Neural progenitor cell (in vitro differentiated cells): ENCODE results near the gene RAB6B. TPM values are rescaled to one million over a fixed set of nuclear protein-coding genes. Genes with fewer than 3 reads are reported as not detected.
A peak's percentile ranks its signal among the peaks of the same experiment; 100 is the strongest.

ENCODE experiments used
- DNase-seq: peaks from one replicate; pipeline ENCODE4 v3.0.0-alpha.2; 2016; ENCODE audit warnings: low spot score
- H2AFZ ChIP-seq: fragments of 200-600 bp; sonication (generic); replicated peaks from 2 replicates; pipeline ENCODE4 v1.6.1; 2016; ENCODE audit warnings: antibody characterized with exemption
- H3F3A ChIP-seq: fragments of 200-600 bp; sonication (generic); 2 replicates; pipeline ENCODE4 v1.6.1; 2016; ENCODE audit warnings: antibody characterized with exemption, low read depth
- H3K27ac ChIP-seq: fragments of 200-600 bp; sonication (generic); 2 replicates; pipeline ENCODE4 v1.5.1; 2016; ENCODE audit warnings: mild to moderate bottlenecking
- H3K27me3 ChIP-seq: fragments of 200-600 bp; sonication (generic); 2 replicates; pipeline ENCODE4 v1.6.1; 2016; ENCODE audit warnings: mild to moderate bottlenecking, moderate library complexity
- H3K36me3 ChIP-seq: fragments of 200-600 bp; sonication (generic); 2 replicates; pipeline ENCODE4 v1.5.1; 2016
- H3K4me1 ChIP-seq: fragments of 200-600 bp; sonication (generic); 2 replicates; pipeline ENCODE4 v1.6.1; 2016; ENCODE audit warnings: mixed run types
- H3K4me2 ChIP-seq: fragments of 200-600 bp; sonication (generic); 2 replicates; pipeline ENCODE4 v1.6.1; 2016
- H3K4me3 ChIP-seq: fragments of 200-600 bp; sonication (generic); 2 replicates; pipeline ENCODE4 v1.5.1; 2016
- H3K79me2 ChIP-seq: fragments of 200-600 bp; sonication (generic); 2 replicates; pipeline ENCODE4 v1.6.1; 2016; ENCODE audit warnings: low read depth
- H3K9ac ChIP-seq: fragments of 200-600 bp; sonication (generic); 2 replicates; pipeline ENCODE4 v1.6.1; 2016
- H3K9me3 ChIP-seq: fragments of 200-600 bp; sonication (generic); 2 replicates; pipeline ENCODE4 v1.5.1; 2016; ENCODE audit warnings: low read depth
- H4K20me1 ChIP-seq: fragments of 200-600 bp; sonication (generic); 2 replicates; pipeline ENCODE4 v1.6.1; 2016; ENCODE audit warnings: low read depth
- H3K27ac Mint-ChIP-seq: 3 replicates; pipeline ENCODE4 v1.8.0; 2021; ENCODE audit warnings: mixed read lengths
- H3K27me3 Mint-ChIP-seq: 2 replicates; pipeline ENCODE4 v1.8.0; 2022; ENCODE audit warnings: low read depth, mild to moderate bottlenecking, inconsistent platforms, moderate library complexity, mixed read lengths; ENCODE audit not compliant: insufficient read depth
- H3K36me3 Mint-ChIP-seq: 3 replicates; pipeline ENCODE4 v1.8.0; 2021; ENCODE audit warnings: mixed read lengths
- H3K4me1 Mint-ChIP-seq: 3 replicates; pipeline ENCODE4 v1.8.0; 2021; ENCODE audit warnings: mixed read lengths
- H3K4me3 Mint-ChIP-seq: 3 replicates; pipeline ENCODE4 v1.8.0; 2021; ENCODE audit warnings: mild to moderate bottlenecking, moderate library complexity, mixed read lengths
- H3K9me3 Mint-ChIP-seq: 3 replicates; pipeline ENCODE4 v1.8.0; 2020; ENCODE audit warnings: mixed read lengths
- EZH2 ChIP-seq: fragments of 200-600 bp; sonication (generic); IDR thresholded peaks from 2 replicates; pipeline ENCODE4 v1.6.1; 2017; ENCODE audit warnings: antibody characterized with exemption, mild to moderate bottlenecking, moderate library complexity
- EZH2phosphoT487 ChIP-seq: fragments of 200-600 bp; sonication (generic); IDR thresholded peaks from 2 replicates; pipeline ENCODE4 v1.6.1; 2017; ENCODE audit warnings: antibody characterized with exemption
- total RNA-seq: library from RNA; depleted of rRNA; stranded (reverse); fragments of >200 nt; gene quantifications from 2 replicates; pipeline ENCODE4 v1.2.3, GENCODE V29; 2015; ENCODE audit warnings: low replicate concordance
- TF ChIP-seq, protein P1 (sequence below): fragments of 200-600 bp; sonication (generic); IDR thresholded peaks from 2 replicates; pipeline ENCODE4 v1.5.1; 2017; ENCODE audit warnings: antibody characterized with exemption, mild to moderate bottlenecking

The RAB6B gene
- total RNA-seq, 1 donor from 2014 or later: 7.7 TPM

DNA sequence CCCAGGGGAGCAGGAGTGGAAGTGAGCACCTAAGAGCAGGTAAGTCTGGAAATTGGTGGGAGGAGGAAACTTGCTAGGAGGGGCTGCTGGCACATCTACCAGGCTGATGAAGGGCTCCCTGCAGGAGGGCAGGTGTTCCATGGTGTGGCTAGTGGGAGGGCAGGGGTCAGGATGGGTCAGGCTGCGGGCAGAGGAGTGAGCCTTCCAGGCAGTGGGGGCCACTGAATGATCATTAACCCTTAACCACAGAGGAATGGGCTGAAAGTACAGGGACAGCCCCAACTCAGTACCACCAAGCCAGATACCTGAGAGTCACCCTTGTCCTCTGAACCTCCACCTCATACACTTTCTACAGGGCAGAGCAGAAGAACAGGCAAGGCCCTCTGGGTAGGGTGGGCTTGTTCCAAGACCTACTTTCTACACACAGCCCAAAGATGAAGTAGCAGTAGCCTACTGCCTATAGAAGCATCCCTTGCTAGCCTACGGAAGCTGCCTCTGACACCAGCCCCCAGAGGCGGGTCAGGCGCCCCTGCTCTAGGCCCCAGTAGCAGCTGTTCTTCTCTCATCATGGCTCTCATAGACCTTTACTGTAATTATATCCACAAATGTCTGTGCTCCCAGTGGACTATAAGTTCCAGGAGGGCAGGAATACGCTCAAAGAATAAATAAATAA is 4.6 kb downstream of the RAB6B start:
- Histone ChIP-seq H3K27me3 (peaks cover 30% of the 10 kb centered on the region), H3K4me3 (no peak overlapping the region), H3K9ac (no peak overlapping the region), H3K9me3 (no peaks in the 10 kb centered on the region), H3K36me3 (no peaks in the 10 kb centered on the region), H3K79me2 (peaks cover 7% of the 10 kb centered on the region), H2AFZ (no peak overlapping the region), H3K27ac (no peak overlapping the region), H3F3A (peaks cover 4% of the 10 kb centered on the region), H3K4me2 (peak overlapping the region; percentile 51), H3K4me1 (peaks cover 39% of the 10 kb centered on the region), H4K20me1 (peaks cover 14% of the 10 kb centered on the region)
- H3K4me1 Mint-ChIP-seq: peaks cover 32% of the 10 kb centered on the region
- DNase-seq: no peak
- H3K27ac Mint-ChIP-seq: no peak overlapping the region
- H3K36me3 Mint-ChIP-seq: no peaks in the 10 kb centered on the region
- H3K9me3 Mint-ChIP-seq: no peaks in the 10 kb centered on the region
- TF ChIP-seq EZH2 (no peak), EZH2phosphoT487 (no peak)
- TF ChIP-seq, protein P1, sequence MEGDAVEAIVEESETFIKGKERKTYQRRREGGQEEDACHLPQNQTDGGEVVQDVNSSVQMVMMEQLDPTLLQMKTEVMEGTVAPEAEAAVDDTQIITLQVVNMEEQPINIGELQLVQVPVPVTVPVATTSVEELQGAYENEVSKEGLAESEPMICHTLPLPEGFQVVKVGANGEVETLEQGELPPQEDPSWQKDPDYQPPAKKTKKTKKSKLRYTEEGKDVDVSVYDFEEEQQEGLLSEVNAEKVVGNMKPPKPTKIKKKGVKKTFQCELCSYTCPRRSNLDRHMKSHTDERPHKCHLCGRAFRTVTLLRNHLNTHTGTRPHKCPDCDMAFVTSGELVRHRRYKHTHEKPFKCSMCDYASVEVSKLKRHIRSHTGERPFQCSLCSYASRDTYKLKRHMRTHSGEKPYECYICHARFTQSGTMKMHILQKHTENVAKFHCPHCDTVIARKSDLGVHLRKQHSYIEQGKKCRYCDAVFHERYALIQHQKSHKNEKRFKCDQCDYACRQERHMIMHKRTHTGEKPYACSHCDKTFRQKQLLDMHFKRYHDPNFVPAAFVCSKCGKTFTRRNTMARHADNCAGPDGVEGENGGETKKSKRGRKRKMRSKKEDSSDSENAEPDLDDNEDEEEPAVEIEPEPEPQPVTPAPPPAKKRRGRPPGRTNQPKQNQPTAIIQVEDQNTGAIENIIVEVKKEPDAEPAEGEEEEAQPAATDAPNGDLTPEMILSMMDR: no peak
- H3K4me3 Mint-ChIP-seq: no peak overlapping the region
- peaks cover 18% of the 10 kb centered on the region for H3K27me3 Mint-ChIP-seq

DNA sequence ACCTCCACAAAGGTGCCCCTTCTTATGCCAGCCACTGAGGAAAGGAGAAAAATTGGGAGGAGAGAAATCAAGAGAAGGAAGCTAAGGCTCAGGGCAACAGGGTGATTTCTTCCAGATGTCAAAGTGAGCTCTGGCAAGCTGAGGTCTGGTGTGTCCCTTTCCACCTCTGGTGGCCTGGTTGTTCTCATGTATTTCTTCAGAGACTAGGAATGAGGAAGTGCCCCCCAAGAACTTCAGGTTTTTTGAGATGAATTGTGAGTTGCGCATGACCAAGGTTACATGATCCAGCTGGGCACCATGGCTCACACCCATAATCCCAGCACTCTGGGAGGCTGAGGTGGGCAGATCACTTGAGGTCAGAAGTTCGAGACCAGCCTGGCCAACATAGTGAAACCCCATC is 5.6 kb downstream of the RAB6B start:
- H3K27me3 Mint-ChIP-seq: peaks cover 15% of the 10 kb centered on the region
- H3K27ac Mint-ChIP-seq: no peak overlapping the region
- H3K27ac ChIP-seq: no peak overlapping the region
- H3K9me3 Mint-ChIP-seq: no peaks in the 10 kb centered on the region
- no peak overlapping the region for H3K4me3 ChIP-seq
- no peaks in the 10 kb centered on the region for H3K36me3 ChIP-seq
- no peak overlapping the region for H3K4me3 Mint-ChIP-seq
- H2AFZ ChIP-seq: no peak overlapping the region
- H3K4me2 ChIP-seq: no peak overlapping the region
- H3K9ac ChIP-seq: no peak overlapping the region
- H3K9me3 ChIP-seq: no peaks in the 10 kb centered on the region
- H4K20me1 ChIP-seq: peaks cover 14% of the 10 kb centered on the region
- peaks cover 39% of the 10 kb centered on the region for H3K4me1 ChIP-seq
- H3K4me1 Mint-ChIP-seq: peaks cover 32% of the 10 kb centered on the region
- H3K27me3 ChIP-seq: peaks cover 21% of the 10 kb centered on the region
- TF ChIP-seq EZH2phosphoT487 (no peak), EZH2 (no peak)
- TF ChIP-seq, protein P1: no peak
- H3K79me2 ChIP-seq: peaks cover 7% of the 10 kb centered on the region
- DNase-seq: no peak
- no peaks in the 10 kb centered on the region for H3K36me3 Mint-ChIP-seq
- peaks cover 4% of the 10 kb centered on the region for H3F3A ChIP-seq

DNA sequence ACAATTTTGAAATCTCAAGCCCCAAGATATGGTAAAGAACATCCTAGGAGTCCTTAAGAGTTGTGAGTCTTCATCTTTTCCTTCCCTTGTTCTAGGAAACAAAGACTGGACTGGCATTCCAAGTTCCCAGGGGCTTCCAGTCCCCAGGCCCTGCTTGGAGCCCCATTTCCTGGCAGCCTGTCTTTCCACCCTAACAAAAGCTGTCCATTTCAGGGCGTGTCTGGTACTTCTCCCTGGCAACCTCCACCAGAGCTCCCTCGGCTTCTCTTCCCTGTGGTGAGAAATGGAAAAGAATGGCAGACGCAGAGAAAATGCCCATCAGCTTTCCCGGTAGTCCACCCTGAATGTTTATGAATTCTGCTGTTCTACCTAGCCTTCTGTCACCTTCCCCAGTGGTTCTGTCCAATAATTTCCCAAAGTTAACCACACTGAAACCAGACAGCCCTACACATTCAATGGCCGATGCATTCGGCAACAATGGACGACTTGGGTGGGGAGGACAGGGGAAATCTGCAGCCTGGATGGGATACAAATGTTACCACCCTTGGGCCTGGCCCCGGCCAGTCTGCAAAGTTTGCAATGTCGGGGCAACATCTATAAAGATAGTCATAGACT is 6.8 kb downstream of the RAB6B start:
- Histone ChIP-seq H3K4me2 (peak overlapping the region; percentile 40), H3K79me2 (peaks cover 3% of the 10 kb centered on the region), H3K36me3 (no peaks in the 10 kb centered on the region), H3K4me1 (peaks cover 30% of the 10 kb centered on the region), H4K20me1 (peaks cover 14% of the 10 kb centered on the region), H3K9me3 (no peaks in the 10 kb centered on the region), H3K4me3 (no peak overlapping the region), H3K27me3 (peaks cover 9% of the 10 kb centered on the region), H3K9ac (no peak overlapping the region), H3K27ac (no peak overlapping the region), H3F3A (peaks cover 4% of the 10 kb centered on the region), H2AFZ (no peak overlapping the region)
- no peak overlapping the region for H3K4me3 Mint-ChIP-seq
- no peaks in the 10 kb centered on the region for H3K36me3 Mint-ChIP-seq
- no peak overlapping the region for H3K27ac Mint-ChIP-seq
- H3K27me3 Mint-ChIP-seq: peaks cover 10% of the 10 kb centered on the region
- peaks cover 31% of the 10 kb centered on the region for H3K4me1 Mint-ChIP-seq
- H3K9me3 Mint-ChIP-seq: no peaks in the 10 kb centered on the region
- no peak for DNase-seq
- TF ChIP-seq EZH2phosphoT487 (no peak), EZH2 (no peak)
- TF ChIP-seq, protein P1: no peak
